ENCODE data around the gene FRAS1.

- no peak for TF ChIP-seq EZH2 (IDR thresholded peaks at IDR 0.05)
- no peak for TF ChIP-seq POLR2AphosphoS5 (IDR thresholded peaks at IDR 0.05; ENCODE audit: borderline replicate concordance, low read depth, low read length)
These were observed 11.4 kb downstream of the FRAS1 start for GRCh38 chr4:78068481-78068880.
